HepG2 (cell line): Measurements from ENCODE around the gene SMIM1. TPM values are rescaled to one million over a fixed set of nuclear protein-coding genes. Genes with fewer than 3 reads are reported as not detected.

Experiments used
- HIVEP1 ChIP-seq: sonication (generic); formaldehyde crosslinking; IDR thresholded peaks from 2 replicates; pipeline ENCODE4 v1.4.0; 2020; ENCODE audit warnings: mild to moderate bottlenecking, missing genetic modification reagents
- JARID2 ChIP-seq: sonication (generic); formaldehyde crosslinking; IDR thresholded peaks from 2 replicates; pipeline ENCODE4 v1.8.1; 2023; ENCODE audit warnings: missing genetic modification reagents, inconsistent platforms; ENCODE audit not compliant: insufficient replicate concordance
- ZNF747 ChIP-seq: sonication (generic); formaldehyde crosslinking; IDR thresholded peaks from 2 replicates; pipeline ENCODE4 v1.8.1; 2023; ENCODE audit warnings: missing genetic modification reagents, mild to moderate bottlenecking, borderline replicate concordance
- polyA plus RNA-seq, 8 experiments: library from polyadenylated mRNA; depleted of rRNA in 3 of 8; stranded (reverse) in 7 of 8; unstranded in 1 of 8; fragments of >200 nt; fragmentation: Illumina TruSeq in 4 of 8; extraction: Trizol in 4 of 8; gene quantifications; 2 replicates each; pipeline versions ENCODE4 v1.2.1 to v1.2.3, GENCODE V29; 2011 to 2016; ENCODE audit warnings: low read depth in 4 of 8, missing spikeins in 1 of 8, mixed read lengths in 1 of 8; ENCODE audit not compliant: insufficient read depth in 1 of 8
- total RNA-seq, 5 experiments: library from RNA; depleted of rRNA; stranded (reverse); fragments of >200 nt; fragmentation: Illumina TruSeq; extraction: Trizol; gene quantifications; 2 replicates each; pipeline ENCODE4 v1.2.3, GENCODE V29; 2016; ENCODE audit warnings: low read depth in 1 of 5
- TF ChIP-seq, protein P1 (sequence below), 2 experiments: fragments of 450-650 bp in 1 of 2; sonication (generic) in 1 of 2; formaldehyde crosslinking in 1 of 2; IDR thresholded peaks; 2 replicates each; pipeline versions ENCODE4 v1.6.1 to v1.8.0; 2016 to 2022; ENCODE audit warnings: antibody characterized with exemption in 1 of 2, mild to moderate bottlenecking in 1 of 2, missing genetic modification reagents in 1 of 2

SMIM1 gene
- total and polyA plus RNA-seq, 2 of the 13 experiments (the other 11 are each of a cell fraction or from before 2014, with no cell fraction given): 12.4 to 56.3 TPM

DNA sequence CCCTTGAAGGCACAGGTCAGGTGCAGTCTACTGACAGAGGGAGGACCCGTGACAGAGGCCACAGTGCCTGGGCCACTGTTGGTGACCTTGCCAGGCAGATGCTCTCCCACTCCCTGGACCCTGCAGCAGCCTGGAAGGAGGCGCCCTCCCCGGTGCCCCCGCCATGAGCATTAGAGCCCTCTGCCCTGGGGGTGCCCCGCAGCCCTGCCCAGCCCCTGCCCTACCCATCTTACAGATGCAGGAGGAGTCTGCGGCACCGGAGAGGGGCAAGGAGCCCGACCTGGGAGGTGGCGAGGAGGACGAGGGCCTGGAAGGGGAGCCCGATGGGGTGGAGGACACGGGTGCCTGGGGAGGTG is 9.7 kb upstream of the SMIM1 start (continued):
- TF ChIP-seq, protein P1, sequence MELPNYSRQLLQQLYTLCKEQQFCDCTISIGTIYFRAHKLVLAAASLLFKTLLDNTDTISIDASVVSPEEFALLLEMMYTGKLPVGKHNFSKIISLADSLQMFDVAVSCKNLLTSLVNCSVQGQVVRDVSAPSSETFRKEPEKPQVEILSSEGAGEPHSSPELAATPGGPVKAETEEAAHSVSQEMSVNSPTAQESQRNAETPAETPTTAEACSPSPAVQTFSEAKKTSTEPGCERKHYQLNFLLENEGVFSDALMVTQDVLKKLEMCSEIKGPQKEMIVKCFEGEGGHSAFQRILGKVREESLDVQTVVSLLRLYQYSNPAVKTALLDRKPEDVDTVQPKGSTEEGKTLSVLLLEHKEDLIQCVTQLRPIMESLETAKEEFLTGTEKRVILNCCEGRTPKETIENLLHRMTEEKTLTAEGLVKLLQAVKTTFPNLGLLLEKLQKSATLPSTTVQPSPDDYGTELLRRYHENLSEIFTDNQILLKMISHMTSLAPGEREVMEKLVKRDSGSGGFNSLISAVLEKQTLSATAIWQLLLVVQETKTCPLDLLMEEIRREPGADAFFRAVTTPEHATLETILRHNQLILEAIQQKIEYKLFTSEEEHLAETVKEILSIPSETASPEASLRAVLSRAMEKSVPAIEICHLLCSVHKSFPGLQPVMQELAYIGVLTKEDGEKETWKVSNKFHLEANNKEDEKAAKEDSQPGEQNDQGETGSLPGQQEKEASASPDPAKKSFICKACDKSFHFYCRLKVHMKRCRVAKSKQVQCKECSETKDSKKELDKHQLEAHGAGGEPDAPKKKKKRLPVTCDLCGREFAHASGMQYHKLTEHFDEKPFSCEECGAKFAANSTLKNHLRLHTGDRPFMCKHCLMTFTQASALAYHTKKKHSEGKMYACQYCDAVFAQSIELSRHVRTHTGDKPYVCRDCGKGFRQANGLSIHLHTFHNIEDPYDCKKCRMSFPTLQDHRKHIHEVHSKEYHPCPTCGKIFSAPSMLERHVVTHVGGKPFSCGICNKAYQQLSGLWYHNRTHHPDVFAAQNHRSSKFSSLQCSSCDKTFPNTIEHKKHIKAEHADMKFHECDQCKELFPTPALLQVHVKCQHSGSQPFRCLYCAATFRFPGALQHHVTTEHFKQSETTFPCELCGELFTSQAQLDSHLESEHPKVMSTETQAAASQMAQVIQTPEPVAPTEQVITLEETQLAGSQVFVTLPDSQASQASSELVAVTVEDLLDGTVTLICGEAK (IDR thresholded peaks at IDR 0.05): no peak
- TF ChIP-seq, protein P1 (CRISPR knock-in tag; IDR thresholded peaks at IDR 0.05): no peak
- TF ChIP-seq HIVEP1 (CRISPR knock-in tag) (no peak), JARID2 (CRISPR knock-in tag) (no peak), ZNF747 (CRISPR knock-in tag) (no peak)
- TF ChIP-seq, all 625 proteins: peak for 0
